Trophoblast cell (in vitro differentiated cells and primary cell): ENCODE results near the gene SLC38A9.

Source experiments
- DNase-seq, 2 donors: peaks; one replicate each; pipeline ENCODE4 v3.0.0-alpha.2; 2016
- H2AFZ ChIP-seq: 2 replicates; pipeline ENCODE4 v1.6.1; 2013; ENCODE audit warnings: low read length, moderate library complexity, mild to moderate bottlenecking; ENCODE audit not compliant: insufficient read depth, poor library complexity
- H2AK5ac ChIP-seq: 2 replicates; pipeline ENCODE4 v1.6.1; 2013; ENCODE audit warnings: mild to moderate bottlenecking, low read length
- H2BK120ac ChIP-seq: 2 replicates; pipeline ENCODE4 v1.6.1; 2013; ENCODE audit warnings: low read length, mild to moderate bottlenecking, moderate library complexity; ENCODE audit not compliant: insufficient read depth, poor library complexity
- H2BK12ac ChIP-seq: 2 replicates; pipeline ENCODE4 v1.6.1; 2013; ENCODE audit warnings: mild to moderate bottlenecking, low read length, moderate library complexity
- H2BK5ac ChIP-seq: 2 replicates; pipeline ENCODE4 v1.6.1; 2013; ENCODE audit warnings: low read length, low read depth, moderate library complexity, mild to moderate bottlenecking; ENCODE audit not compliant: poor library complexity
- H3K14ac ChIP-seq: 2 replicates; pipeline ENCODE4 v1.6.1; 2013; ENCODE audit warnings: mild to moderate bottlenecking, low read length
- H3K18ac ChIP-seq: 2 replicates; pipeline ENCODE4 v1.6.1; 2013; ENCODE audit warnings: mild to moderate bottlenecking, low read length
- H3K23ac ChIP-seq: 2 replicates; pipeline ENCODE4 v1.6.1; 2013; ENCODE audit warnings: low read length
- H3K27ac ChIP-seq: 2 replicates; pipeline ENCODE4 v1.5.1; 2013; ENCODE audit warnings: low read depth, mild to moderate bottlenecking, inconsistent platforms, low read length, moderate library complexity
- H3K27me3 ChIP-seq: 2 replicates; pipeline ENCODE4 v1.6.1; 2013; ENCODE audit warnings: inconsistent platforms, mild to moderate bottlenecking, low read length, moderate library complexity; ENCODE audit not compliant: insufficient read depth
- H3K36me3 ChIP-seq, 2 experiments: 1 replicate in 1 of 2; 2 replicates in 1 of 2; pipeline ENCODE4 v1.6.1; 2013; ENCODE audit warnings: low read length in 2 of 2, mild to moderate bottlenecking in 2 of 2, moderate library complexity in 1 of 2; ENCODE audit not compliant: insufficient read depth in 2 of 2, control insufficient read depth in 1 of 2
- H3K4ac ChIP-seq: 2 replicates; pipeline ENCODE4 v1.6.1; 2013; ENCODE audit warnings: low read depth, mild to moderate bottlenecking, low read length, moderate library complexity
- H3K4me1 ChIP-seq, 2 experiments: 1 replicate in 1 of 2; 2 replicates in 1 of 2; pipeline ENCODE4 v1.6.1; 2013; ENCODE audit warnings: low read length in 2 of 2, mild to moderate bottlenecking in 2 of 2, moderate library complexity in 1 of 2; ENCODE audit not compliant: insufficient read depth in 2 of 2, control insufficient read depth in 1 of 2
- H3K4me2 ChIP-seq: 2 replicates; pipeline ENCODE4 v1.6.1; 2013; ENCODE audit warnings: inconsistent platforms, mild to moderate bottlenecking, low read length, moderate library complexity
- H3K4me3 ChIP-seq: 2 replicates; pipeline ENCODE4 v1.5.1; 2013; ENCODE audit warnings: mild to moderate bottlenecking, low read depth, low read length, inconsistent platforms
- H3K79me1 ChIP-seq: one replicate; pipeline ENCODE4 v1.6.1; 2013; ENCODE audit warnings: low read length
- H3K79me2 ChIP-seq: 2 replicates; pipeline ENCODE4 v1.6.1; 2013; ENCODE audit warnings: low read length, mild to moderate bottlenecking; ENCODE audit not compliant: control insufficient read depth, insufficient read depth, poor library complexity
- H3K9ac ChIP-seq: 2 replicates; pipeline ENCODE4 v1.6.1; 2013; ENCODE audit warnings: mild to moderate bottlenecking, low read length
- H3K9me3 ChIP-seq: 2 replicates; pipeline ENCODE4 v1.6.1; 2013; ENCODE audit warnings: low read depth, mild to moderate bottlenecking, control low read depth, inconsistent platforms, low read length; ENCODE audit not compliant: insufficient read depth
- H4K12ac ChIP-seq: 2 replicates; pipeline ENCODE4 v1.6.1; 2013; ENCODE audit warnings: low read depth, mild to moderate bottlenecking, low read length, moderate library complexity
- H4K8ac ChIP-seq: 2 replicates; pipeline ENCODE4 v1.6.1; 2013; ENCODE audit warnings: low read depth, mild to moderate bottlenecking, low read length, moderate library complexity
- H4K91ac ChIP-seq: one replicate; pipeline ENCODE4 v1.6.1; 2013; ENCODE audit warnings: low read depth, mild to moderate bottlenecking, low read length, moderate library complexity
- WGBS: extraction: QIAGEN DNeasy Blood & Tissue Kit; methylation state at CpG from one replicate; pipeline ENCODE4 v1.1.7; 2013; ENCODE audit warnings: missing lambda C conversion rate; ENCODE audit not compliant: insufficient read length, insufficient coverage; ENCODE audit errors: extremely low coverage; 5-methylcytosine and 5-hydroxymethylcytosine counted together

Gene SLC38A9

DNA sequence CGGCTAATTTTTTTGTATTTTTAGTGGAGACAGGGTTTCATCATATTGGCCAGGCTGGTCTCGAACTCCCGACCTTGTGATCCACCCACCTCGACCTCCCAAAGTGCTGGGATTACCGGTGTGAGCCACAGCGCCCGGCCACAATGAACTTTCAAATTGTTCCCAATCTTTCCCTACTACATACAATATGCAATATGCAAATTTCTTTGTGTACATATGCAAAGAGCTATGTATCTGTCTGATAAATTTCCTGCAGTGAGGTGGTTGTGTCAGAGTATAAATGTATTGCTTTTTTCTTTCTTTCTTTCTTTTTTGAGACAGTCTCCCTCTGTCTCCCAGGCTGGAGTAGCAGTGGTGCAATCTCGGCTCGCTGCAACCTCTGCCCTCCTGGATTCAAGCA is 128.5 kb downstream of the SLC38A9 start:
- no peak overlapping the region for H3K18ac ChIP-seq
- WGBS: no CpG with 5 or more reads among the region's 9 CpGs
- H3K9ac ChIP-seq: no peak overlapping the region
- H3K79me2 ChIP-seq: no peaks in the 10 kb centered on the region
- no peak overlapping the region for H3K4ac ChIP-seq
- H3K4me3 ChIP-seq: no peak overlapping the region
- no peak overlapping the region for H3K23ac ChIP-seq
- H2BK12ac ChIP-seq: no peak overlapping the region
- H2BK5ac ChIP-seq: no peak overlapping the region
- no peak for DNase-seq
- no peak overlapping the region for H4K12ac ChIP-seq
- H3K9me3 ChIP-seq: no peaks in the 10 kb centered on the region
- H2AK5ac ChIP-seq: no peak overlapping the region
- H3K14ac ChIP-seq: no peak overlapping the region
- peaks cover 6 to 8% of the 10 kb centered on the region in 2 experiments for H3K4me1 ChIP-seq
- no peaks in the 10 kb centered on the region for H3K27me3 ChIP-seq
- no peaks in the 10 kb centered on the region for H3K36me3 ChIP-seq
- H4K91ac ChIP-seq: peak overlapping the region; percentile 6
- no peak overlapping the region for H3K4me2 ChIP-seq
- H3K79me1 ChIP-seq: peaks cover 15% of the 10 kb centered on the region
- peak overlapping the region; percentile 72 for H2BK120ac ChIP-seq
- no peak overlapping the region for H3K27ac ChIP-seq
- H2AFZ ChIP-seq: no peak overlapping the region
- H4K8ac ChIP-seq: no peak overlapping the region

DNA sequence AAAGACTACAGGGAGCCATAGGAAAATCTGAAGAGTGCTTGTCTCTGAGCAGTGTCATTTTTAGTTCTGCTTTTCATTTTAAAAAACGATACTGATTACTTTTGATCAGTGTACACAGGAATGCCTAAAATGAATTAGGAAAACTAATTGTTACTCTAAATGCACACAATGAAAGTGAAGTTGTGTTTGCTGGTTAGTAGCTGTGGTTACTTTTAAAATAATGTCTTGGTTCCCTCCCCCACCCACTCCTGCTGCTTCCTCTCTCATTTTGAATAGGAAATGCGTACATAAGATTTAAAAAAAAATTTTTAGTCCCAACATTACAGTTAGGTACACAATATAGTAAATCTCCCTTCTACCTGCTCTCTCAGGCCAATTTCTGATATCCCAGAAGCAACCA is 129.9 kb downstream of the SLC38A9 start:
- WGBS: no CpG with 5 or more reads among the region's 2 CpGs
- H3K18ac ChIP-seq: no peak overlapping the region

GRCh38 chr5:55580042-55580441 is 132.1 kb downstream of the SLC38A9 start:
- H3K18ac ChIP-seq: peak overlapping the region; percentile 61
- peak overlapping the region; percentile 11 for H4K8ac ChIP-seq
- peak in 1 of 2 donors; percentile 20 for DNase-seq
- peaks cover 10 to 15% of the 10 kb centered on the region in 2 experiments for H3K4me1 ChIP-seq
- no peak overlapping the region for H3K4me3 ChIP-seq
- H3K4me2 ChIP-seq: no peak overlapping the region
- H3K79me1 ChIP-seq: peaks cover 33% of the 10 kb centered on the region
- H2BK120ac ChIP-seq: peak overlapping the region; percentile 75
- no peak overlapping the region for H4K12ac ChIP-seq
- H3K27ac ChIP-seq: no peak overlapping the region
- H2BK5ac ChIP-seq: peak overlapping the region; percentile 79
- no peak overlapping the region for H3K23ac ChIP-seq
- WGBS: no CpG with 5 or more reads among the region's 6 CpGs
- peak overlapping the region; percentile 41 for H2AK5ac ChIP-seq
- H3K14ac ChIP-seq: peak overlapping the region; percentile 63
- H3K4ac ChIP-seq: no peak overlapping the region
- peak overlapping the region; percentile 66 for H4K91ac ChIP-seq
- peak overlapping the region; percentile 78 for H2BK12ac ChIP-seq
- H3K36me3 ChIP-seq: no peaks in the 10 kb centered on the region
- no peaks in the 10 kb centered on the region for H3K9me3 ChIP-seq
- H2AFZ ChIP-seq: no peak overlapping the region
- H3K79me2 ChIP-seq: no peaks in the 10 kb centered on the region
- no peaks in the 10 kb centered on the region for H3K27me3 ChIP-seq
- no peak overlapping the region for H3K9ac ChIP-seq

More for the DNA sequence above, 129.9 kb downstream of the SLC38A9 start:
- Histone ChIP-seq H3K36me3 (no peaks in the 10 kb centered on the region), H2BK120ac (no peak overlapping the region), H3K9me3 (no peaks in the 10 kb centered on the region), H3K23ac (no peak overlapping the region), H3K27ac (no peak overlapping the region), H3K14ac (no peak overlapping the region), H3K4me2 (no peak overlapping the region), H4K91ac (no peak overlapping the region), H3K9ac (no peak overlapping the region), H3K79me2 (no peaks in the 10 kb centered on the region), H2AK5ac (no peak overlapping the region), H3K4me1 (peaks cover 10 to 11% of the 10 kb centered on the region in 2 experiments), H4K12ac (no peak overlapping the region), H4K8ac (no peak overlapping the region), H2BK12ac (no peak overlapping the region), H3K4me3 (no peak overlapping the region), H3K4ac (no peak overlapping the region), H2BK5ac (no peak overlapping the region), H2AFZ (no peak overlapping the region), H3K79me1 (peaks cover 26% of the 10 kb centered on the region), H3K27me3 (no peaks in the 10 kb centered on the region)
- DNase-seq: no peak

DNA sequence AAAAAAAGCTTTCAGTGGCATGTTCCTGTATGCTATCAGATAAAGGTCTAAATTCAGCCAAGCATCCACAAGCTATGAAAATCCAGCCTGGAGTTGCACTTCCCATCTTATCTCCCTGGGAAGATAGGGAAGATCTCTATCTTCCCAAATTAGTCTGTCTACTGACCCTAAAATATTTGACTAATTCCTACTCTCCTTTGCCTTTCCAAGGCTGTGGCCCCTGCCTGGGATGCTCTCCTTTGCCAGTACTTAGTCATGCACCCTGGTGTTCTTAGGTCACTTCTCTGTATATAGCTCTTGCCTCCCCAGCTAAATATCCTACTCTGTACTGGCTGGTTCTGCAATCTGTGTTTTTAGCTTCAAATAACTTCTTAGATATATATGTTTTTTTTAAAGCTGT is 133.4 kb downstream of the SLC38A9 start:
- Histone ChIP-seq H3K23ac (no peak overlapping the region), H4K91ac (peak overlapping the region; percentile 94), H3K18ac (no peak overlapping the region), H3K79me2 (no peaks in the 10 kb centered on the region), H4K8ac (no peak overlapping the region), H3K36me3 (no peaks in the 10 kb centered on the region), H3K79me1 (peaks cover 40% of the 10 kb centered on the region), H3K27ac (peak overlapping the region; percentile 95), H3K9ac (no peak overlapping the region), H2AK5ac (no peak overlapping the region), H3K4me2 (no peak overlapping the region), H3K4ac (no peak overlapping the region), H3K27me3 (no peaks in the 10 kb centered on the region), H2AFZ (no peak overlapping the region), H2BK5ac (no peak overlapping the region), H4K12ac (no peak overlapping the region), H3K4me1 (peaks cover 8 to 12% of the 10 kb centered on the region in 2 experiments), H3K9me3 (no peaks in the 10 kb centered on the region), H3K4me3 (no peak overlapping the region), H3K14ac (no peak overlapping the region), H2BK12ac (no peak overlapping the region), H2BK120ac (no peak overlapping the region)
- DNase-seq: peak; percentile 23 to 75
